A549 (cell line): ENCODE data around the gene RFXAP. TPM values are rescaled to one million over a fixed set of nuclear protein-coding genes. Genes with fewer than 3 reads are reported as not detected.

ENCODE experiments used
- ATAC-seq, 2 experiments: fragments of 200-7000 bp in 1 of 2; fragments of >200 bp in 1 of 2; cut with Nextera tagmentation in 1 of 2; cut with Tn5 transposase in 1 of 2; 3 replicates each; pipeline versions ENCODE4 v1.8.0 to v1.9.1; 2018 to 2020; ENCODE audit warnings: mild to moderate bottlenecking in 1 of 2, moderate library complexity in 1 of 2
- CTCF ChIA-PET: fragments of 300-600 bp; sonication (Branson Sonifier 250); formaldehyde crosslinking; extraction: SDS; loops from one replicate; lab custom pipeline; 2021; ENCODE audit warnings: antibody characterized with exemption, inconsistent platforms; lab: Yijun Ruan, JAX
- POLR2A ChIA-PET: fragments of 350-600 bp; formaldehyde crosslinking; extraction: SDS; loops from one replicate; lab custom pipeline; 2021; ENCODE audit warnings: antibody characterized with exemption, inconsistent platforms; lab: Yijun Ruan, JAX
- DNase-seq, 2 experiments: peaks; one replicate each; pipeline versions ENCODE4 v3.0.0 to v3.0.0-alpha.2; 2011 to 2016; ENCODE audit warnings: low read depth in 1 of 2, low spot score in 1 of 2
- FAIRE-seq: peaks from 2 replicates; lab custom pipeline; 2011; peaks lifted over from hg19 to GRCh38; lab: Jason Lieb, UNC
- H3K27ac ChIP-seq, 2 experiments: fragments of >200 bp; sonication (Bioruptor Twin); formaldehyde crosslinking; 3 replicates each; pipeline ENCODE4 v1.5.1; 2016 to 2017
- H3K4me1 ChIP-seq: fragments of >200 bp; sonication (Bioruptor Twin); formaldehyde crosslinking; 3 replicates; pipeline ENCODE4 v1.6.1; 2016
- H3K4me2 ChIP-seq: fragments of >200 bp; sonication (Bioruptor Twin); formaldehyde crosslinking; 3 replicates; pipeline ENCODE4 v1.6.1; 2016
- H3K4me3 ChIP-seq: fragments of >200 bp; sonication (Bioruptor Twin); formaldehyde crosslinking; 3 replicates; pipeline ENCODE4 v1.5.1; 2016
- H3K9me3 ChIP-seq: fragments of >200 bp; sonication (Bioruptor Twin); formaldehyde crosslinking; 3 replicates; pipeline ENCODE4 v1.6.1; 2016
- CHD2 ChIP-seq: fragments of 150-350 bp; IDR thresholded peaks from 2 replicates; pipeline ENCODE4 v1.6.1; 2014; ENCODE audit warnings: low read length; ENCODE audit not compliant: partially characterized antibody
- EHF ChIP-seq: fragments of 250-450 bp; sonication (Bioruptor Pico); IDR thresholded peaks from 2 replicates; pipeline ENCODE4 v1.5.0; 2020; ENCODE audit warnings: mild to moderate bottlenecking
- EP300 ChIP-seq, 2 experiments: fragments of >200 bp; sonication (Bioruptor Twin); formaldehyde crosslinking; IDR thresholded peaks; 2 replicates in 1 of 2; 3 replicates in 1 of 2; pipeline ENCODE4 v1.6.1; 2016 to 2017
- ESRRA ChIP-seq: fragments of 150-350 bp; IDR thresholded peaks from 2 replicates; pipeline ENCODE4 v1.6.1; 2014; ENCODE audit warnings: mild to moderate bottlenecking, low read length, borderline replicate concordance
- FOSB ChIP-seq: fragments of 250-450 bp; sonication (Bioruptor Pico); IDR thresholded peaks from 2 replicates; pipeline ENCODE4 v1.5.0; 2020; ENCODE audit warnings: mild to moderate bottlenecking, moderate library complexity
- FOSL2 ChIP-seq, 2 experiments: fragments of 450-650 bp in 1 of 2; fragments of >200 bp in 1 of 2; sonication (Bioruptor Twin) in 1 of 2; formaldehyde crosslinking; IDR thresholded peaks; 2 replicates each; pipeline versions ENCODE4 v1.5.0 to v1.6.1; 2016 to 2020; ENCODE audit warnings: mild to moderate bottlenecking in 1 of 2, moderate library complexity in 1 of 2
- FOXS1 ChIP-seq: fragments of 250-450 bp; sonication (Bioruptor Pico); IDR thresholded peaks from 2 replicates; pipeline ENCODE4 v1.5.0; 2020; ENCODE audit warnings: mild to moderate bottlenecking, moderate library complexity
- HDAC2 ChIP-seq: fragments of 200-600 bp; sonication (generic); IDR thresholded peaks from 2 replicates; pipeline ENCODE4 v1.6.1; 2016
- HOXB5 ChIP-seq: fragments of 250-450 bp; sonication (Bioruptor Pico); IDR thresholded peaks from 2 replicates; pipeline ENCODE4 v1.5.0; 2020; ENCODE audit warnings: mild to moderate bottlenecking, moderate library complexity
- KDM5A ChIP-seq: fragments of 200-600 bp; sonication (generic); IDR thresholded peaks from 2 replicates; pipeline ENCODE4 v1.6.1; 2016; ENCODE audit warnings: antibody characterized with exemption, mild to moderate bottlenecking
- MAFK ChIP-seq: fragments of 450-650 bp; IDR thresholded peaks from 2 replicates; pipeline ENCODE4 v1.6.1; 2014; ENCODE audit not compliant: partially characterized antibody
- MAZ ChIP-seq: fragments of 150-350 bp; IDR thresholded peaks from 2 replicates; pipeline ENCODE4 v1.6.1; 2014; ENCODE audit warnings: antibody characterized with exemption, low read depth, low read length, borderline replicate concordance
- MYC ChIP-seq: IDR thresholded peaks from 2 replicates; pipeline ENCODE4 v1.6.1; 2012; ENCODE audit warnings: mild to moderate bottlenecking, inconsistent platforms, low read length, improper control_type of control experiment, borderline replicate concordance
- NFE2L2 ChIP-seq: fragments of 150-350 bp; conservative IDR thresholded peaks from 2 replicates; pipeline ENCODE4 v1.6.1; 2014; ENCODE audit warnings: low read length
- NR3C1 ChIP-seq: fragments of >200 bp; sonication (Bioruptor Twin); formaldehyde crosslinking; IDR thresholded peaks from 3 replicates; pipeline ENCODE4 v1.6.1; 2017
- PHF8 ChIP-seq: fragments of 200-600 bp; sonication (generic); IDR thresholded peaks from 2 replicates; pipeline ENCODE4 v1.6.1; 2016; ENCODE audit warnings: low read depth, mild to moderate bottlenecking, antibody characterized with exemption, moderate library complexity, borderline replicate concordance
- POLR2A ChIP-seq: IDR thresholded peaks from 2 replicates; pipeline ENCODE4 v1.6.1; 2012; ENCODE audit warnings: mild to moderate bottlenecking, low read length
- RFX5 ChIP-seq: fragments of 450-650 bp; IDR thresholded peaks from 2 replicates; pipeline ENCODE4 v1.7.1; 2014; ENCODE audit warnings: antibody characterized with exemption, mild to moderate bottlenecking, moderate library complexity
- RNF2 ChIP-seq: fragments of 200-600 bp; sonication (generic); IDR thresholded peaks from 2 replicates; pipeline ENCODE4 v1.6.1; 2016; ENCODE audit warnings: low read depth, mild to moderate bottlenecking, antibody characterized with exemption, moderate library complexity, borderline replicate concordance
- SMC3 ChIP-seq: fragments of >200 bp; sonication (Bioruptor Twin); formaldehyde crosslinking; IDR thresholded peaks from 3 replicates; pipeline ENCODE4 v1.6.1; 2018; ENCODE audit warnings: inconsistent platforms
- TFCP2L1 ChIP-seq: fragments of 250-450 bp; sonication (Bioruptor Pico); IDR thresholded peaks from 2 replicates; pipeline ENCODE4 v1.5.0; 2021; ENCODE audit warnings: mild to moderate bottlenecking
- TP53 ChIP-seq: fragments of 250-450 bp; sonication (Bioruptor Pico); IDR thresholded peaks from 2 replicates; pipeline ENCODE4 v1.5.0; 2021; ENCODE audit warnings: mild to moderate bottlenecking, moderate library complexity
- ZFP36 ChIP-seq: fragments of 450-650 bp; IDR thresholded peaks from 2 replicates; pipeline ENCODE4 v1.6.1; 2014; ENCODE audit warnings: borderline replicate concordance; ENCODE audit not compliant: partially characterized antibody
- ZNF302 ChIP-seq: fragments of 250-450 bp; sonication (Bioruptor Pico); IDR thresholded peaks from 2 replicates; pipeline ENCODE4 v1.9.0; 2021; ENCODE audit warnings: inconsistent platforms, mild to moderate bottlenecking, moderate library complexity
- ZSCAN20 ChIP-seq: fragments of 250-450 bp; sonication (Bioruptor Pico); IDR thresholded peaks from 2 replicates; pipeline ENCODE4 v1.8.0; 2022; ENCODE audit warnings: mild to moderate bottlenecking, moderate library complexity
- WGBS: methylation state at CpG from one replicate; pipeline ENCODE4 v1.1.6; 2017; ENCODE audit errors: missing lambda C conversion rate; 5-methylcytosine and 5-hydroxymethylcytosine counted together
- polyA plus RNA-seq, 4 experiments: library from polyadenylated mRNA; depleted of rRNA in 3 of 4; stranded (reverse); fragments of >200 nt; fragmentation: RNase III in 1 of 4; extraction: RNeasy Plus Mini Kit Qiagen cat#74134 plus additional on column Dnase treatment in 1 of 4; gene quantifications; 2 replicates in 3 of 4; 3 replicates in 1 of 4; pipeline ENCODE4 v1.2.3, GENCODE V29; 2011 to 2017
- TF ChIP-seq, protein P1 (sequence below): fragments of 150-350 bp; IDR thresholded peaks from 2 replicates; pipeline ENCODE4 v1.6.1; 2014; ENCODE audit warnings: low read depth, mild to moderate bottlenecking, low read length
- TF ChIP-seq, protein P2 (sequence below): fragments of >200 bp; sonication (Bioruptor Twin); formaldehyde crosslinking; IDR thresholded peaks from 3 replicates; pipeline ENCODE4 v1.6.1; 2016
- TF ChIP-seq, protein P3 (sequence below): fragments of >200 bp; sonication (Bioruptor Twin); formaldehyde crosslinking; IDR thresholded peaks from 2 replicates; pipeline ENCODE4 v1.6.1; 2016
- TF ChIP-seq, protein P4 (sequence below): fragments of >200 bp; sonication (Bioruptor Twin); formaldehyde crosslinking; IDR thresholded peaks from 3 replicates; pipeline ENCODE4 v1.5.1; 2016
- TF ChIP-seq, protein P5 (sequence below): IDR thresholded peaks from 2 replicates; pipeline ENCODE4 v1.6.1; 2012

The RFXAP gene
- polyA plus RNA-seq, 2 of the 4 experiments (the other 2 are of a cell fraction) = 2.5 TPM

DNA sequence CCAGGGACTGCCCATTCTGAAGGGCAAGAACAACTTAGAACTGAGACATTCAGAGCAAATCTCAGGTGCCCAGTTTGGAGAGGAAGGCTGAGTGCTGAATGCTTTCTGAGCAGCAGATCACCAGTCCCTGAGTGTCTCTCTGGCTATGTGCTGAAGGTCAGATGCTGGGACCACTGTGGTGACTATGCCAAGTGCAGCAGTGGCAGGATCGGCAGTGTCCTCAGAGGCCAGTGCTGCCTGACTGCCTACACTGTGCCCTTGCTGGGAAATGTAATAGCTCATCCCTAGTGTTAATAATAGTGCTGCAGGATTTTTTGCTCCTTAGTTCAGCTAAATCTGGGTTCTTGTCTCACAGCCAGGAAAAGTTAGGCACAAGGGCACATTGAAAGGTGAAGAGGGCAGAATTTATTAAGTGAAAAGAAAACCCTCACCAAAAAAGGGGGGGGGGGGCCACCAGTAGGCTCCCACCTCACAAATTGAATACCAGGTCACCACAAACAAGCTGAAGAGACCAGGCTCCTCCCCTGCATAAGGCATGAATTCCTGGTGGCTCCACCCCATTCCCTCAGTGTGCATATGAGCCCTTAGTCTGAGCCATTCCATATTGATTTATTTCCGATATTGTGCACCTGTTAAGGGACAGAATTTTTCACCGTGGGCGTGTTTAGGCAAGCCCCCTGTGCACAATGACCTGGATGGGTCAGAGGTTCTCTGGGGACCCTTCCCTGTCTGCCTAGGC is 18.5 kb downstream of the RFXAP start:
- no peak overlapping the region for H3K27ac ChIP-seq
- FAIRE-seq (no peak), ATAC-seq (no peak), DNase-seq (no peak)
- H3K4me2 ChIP-seq = no peak overlapping the region
- TF ChIP-seq RNF2 = no peak
- TF ChIP-seq, protein P1, sequence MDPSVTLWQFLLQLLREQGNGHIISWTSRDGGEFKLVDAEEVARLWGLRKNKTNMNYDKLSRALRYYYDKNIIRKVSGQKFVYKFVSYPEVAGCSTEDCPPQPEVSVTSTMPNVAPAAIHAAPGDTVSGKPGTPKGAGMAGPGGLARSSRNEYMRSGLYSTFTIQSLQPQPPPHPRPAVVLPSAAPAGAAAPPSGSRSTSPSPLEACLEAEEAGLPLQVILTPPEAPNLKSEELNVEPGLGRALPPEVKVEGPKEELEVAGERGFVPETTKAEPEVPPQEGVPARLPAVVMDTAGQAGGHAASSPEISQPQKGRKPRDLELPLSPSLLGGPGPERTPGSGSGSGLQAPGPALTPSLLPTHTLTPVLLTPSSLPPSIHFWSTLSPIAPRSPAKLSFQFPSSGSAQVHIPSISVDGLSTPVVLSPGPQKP = no peak
- TF ChIP-seq ZFP36 = no peak
- TF ChIP-seq NR3C1 = no peak
- no peak for TF ChIP-seq MYC
- TF ChIP-seq ZNF302 = no peak
- no peak for TF ChIP-seq MAFK
- TF ChIP-seq FOSB (CRISPR knock-in tag) = no peak
- no peak for TF ChIP-seq TFCP2L1 (CRISPR knock-in tag)
- no peak for TF ChIP-seq RFX5
- TF ChIP-seq KDM5A = no peak
- no peak for TF ChIP-seq ZSCAN20 (CRISPR knock-in tag)
- no peak for TF ChIP-seq NFE2L2
- no peak for TF ChIP-seq CHD2
- no peak for TF ChIP-seq FOXS1 (CRISPR knock-in tag)
- TF ChIP-seq, protein P2, sequence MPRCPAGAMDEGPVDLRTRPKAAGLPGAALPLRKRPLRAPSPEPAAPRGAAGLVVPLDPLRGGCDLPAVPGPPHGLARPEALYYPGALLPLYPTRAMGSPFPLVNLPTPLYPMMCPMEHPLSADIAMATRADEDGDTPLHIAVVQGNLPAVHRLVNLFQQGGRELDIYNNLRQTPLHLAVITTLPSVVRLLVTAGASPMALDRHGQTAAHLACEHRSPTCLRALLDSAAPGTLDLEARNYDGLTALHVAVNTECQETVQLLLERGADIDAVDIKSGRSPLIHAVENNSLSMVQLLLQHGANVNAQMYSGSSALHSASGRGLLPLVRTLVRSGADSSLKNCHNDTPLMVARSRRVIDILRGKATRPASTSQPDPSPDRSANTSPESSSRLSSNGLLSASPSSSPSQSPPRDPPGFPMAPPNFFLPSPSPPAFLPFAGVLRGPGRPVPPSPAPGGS = no peak
- H3K9me3 ChIP-seq = no peaks in the 10 kb centered on the region
- H3K4me1 ChIP-seq = no peaks in the 10 kb centered on the region
- WGBS = no CpG with 5 or more reads among the region's 4 CpGs
- ChIA-PET CTCF (no interaction called here), POLR2A (no interaction called here)
- H3K4me3 ChIP-seq = no peak overlapping the region

DNA sequence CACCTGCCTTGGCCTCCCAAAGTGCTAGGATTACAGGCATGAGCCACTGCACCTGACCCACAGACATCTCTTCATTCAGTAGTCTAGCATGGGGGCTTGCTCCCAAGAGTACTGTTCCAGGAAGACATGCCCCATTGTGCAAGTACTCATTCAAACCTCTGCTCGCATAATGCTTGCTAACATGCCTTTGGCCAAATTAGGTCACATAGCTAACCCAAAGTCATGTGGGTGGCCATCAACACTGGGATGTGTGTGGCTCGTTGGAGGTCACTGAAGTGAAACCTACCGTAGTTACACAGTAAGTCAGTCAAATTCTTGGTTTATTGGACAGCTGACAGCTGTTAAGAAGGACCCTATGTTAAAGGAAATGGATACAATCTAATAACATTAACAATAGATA is 20.3 kb downstream of the RFXAP start:
- POLR2A ChIA-PET = no interaction called here
- ATAC-seq (no peak), DNase-seq (no peak), FAIRE-seq (no peak)
- no peak overlapping the region for H3K4me3 ChIP-seq
- H3K4me1 ChIP-seq = no peaks in the 10 kb centered on the region
- CTCF ChIA-PET = interaction anchor here (0.7 kb wide), 1 partner anchor 63 kb away, joined by 4 read pairs; no protein-coding TSS in a partner anchor
- no peak overlapping the region for H3K27ac ChIP-seq
- H3K4me2 ChIP-seq = no peak overlapping the region
- TF ChIP-seq ESRRA (no peak), EP300 (IDR thresholded peaks at IDR 0.05) (no peak), TP53 (CRISPR knock-in tag) (no peak), TFCP2L1 (CRISPR knock-in tag) (no peak), PHF8 (no peak), MAZ (no peak), POLR2A (no peak), NFE2L2 (no peak), HDAC2 (no peak), CHD2 (no peak), MYC (no peak), FOSL2 (IDR thresholded peaks at IDR 0.05) (no peak), FOSL2 (CRISPR knock-in tag; IDR thresholded peaks at IDR 0.05) (no peak), HOXB5 (no peak), SMC3 (no peak), EHF (CRISPR knock-in tag) (no peak), NR3C1 (no peak)
- TF ChIP-seq, protein P3, sequence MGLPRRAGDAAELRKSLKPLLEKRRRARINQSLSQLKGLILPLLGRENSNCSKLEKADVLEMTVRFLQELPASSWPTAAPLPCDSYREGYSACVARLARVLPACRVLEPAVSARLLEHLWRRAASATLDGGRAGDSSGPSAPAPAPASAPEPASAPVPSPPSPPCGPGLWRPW = no peak
- TF ChIP-seq, protein P4, sequence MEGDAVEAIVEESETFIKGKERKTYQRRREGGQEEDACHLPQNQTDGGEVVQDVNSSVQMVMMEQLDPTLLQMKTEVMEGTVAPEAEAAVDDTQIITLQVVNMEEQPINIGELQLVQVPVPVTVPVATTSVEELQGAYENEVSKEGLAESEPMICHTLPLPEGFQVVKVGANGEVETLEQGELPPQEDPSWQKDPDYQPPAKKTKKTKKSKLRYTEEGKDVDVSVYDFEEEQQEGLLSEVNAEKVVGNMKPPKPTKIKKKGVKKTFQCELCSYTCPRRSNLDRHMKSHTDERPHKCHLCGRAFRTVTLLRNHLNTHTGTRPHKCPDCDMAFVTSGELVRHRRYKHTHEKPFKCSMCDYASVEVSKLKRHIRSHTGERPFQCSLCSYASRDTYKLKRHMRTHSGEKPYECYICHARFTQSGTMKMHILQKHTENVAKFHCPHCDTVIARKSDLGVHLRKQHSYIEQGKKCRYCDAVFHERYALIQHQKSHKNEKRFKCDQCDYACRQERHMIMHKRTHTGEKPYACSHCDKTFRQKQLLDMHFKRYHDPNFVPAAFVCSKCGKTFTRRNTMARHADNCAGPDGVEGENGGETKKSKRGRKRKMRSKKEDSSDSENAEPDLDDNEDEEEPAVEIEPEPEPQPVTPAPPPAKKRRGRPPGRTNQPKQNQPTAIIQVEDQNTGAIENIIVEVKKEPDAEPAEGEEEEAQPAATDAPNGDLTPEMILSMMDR = no peak
- TF ChIP-seq, protein P2 = no peak
- TF ChIP-seq, protein P5, sequence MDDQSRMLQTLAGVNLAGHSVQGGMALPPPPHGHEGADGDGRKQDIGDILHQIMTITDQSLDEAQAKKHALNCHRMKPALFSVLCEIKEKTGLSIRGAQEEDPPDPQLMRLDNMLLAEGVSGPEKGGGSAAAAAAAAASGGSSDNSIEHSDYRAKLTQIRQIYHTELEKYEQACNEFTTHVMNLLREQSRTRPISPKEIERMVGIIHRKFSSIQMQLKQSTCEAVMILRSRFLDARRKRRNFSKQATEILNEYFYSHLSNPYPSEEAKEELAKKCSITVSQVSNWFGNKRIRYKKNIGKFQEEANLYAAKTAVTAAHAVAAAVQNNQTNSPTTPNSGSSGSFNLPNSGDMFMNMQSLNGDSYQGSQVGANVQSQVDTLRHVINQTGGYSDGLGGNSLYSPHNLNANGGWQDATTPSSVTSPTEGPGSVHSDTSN = no peak
- TF ChIP-seq, all 56 proteins: peak for 0
- WGBS = 88% methylated on average over 2 of the region's 3 CpGs
- H3K9me3 ChIP-seq = no peaks in the 10 kb centered on the region
